ENCODE results near the gene MLLT1. TPM values are rescaled to one million over a fixed set of nuclear protein-coding genes. Genes with fewer than 3 reads are reported as not detected.

Gene MLLT1
- total RNA-seq, 1 experiment from 2014 or later, result 55.0 TPM

DNA sequence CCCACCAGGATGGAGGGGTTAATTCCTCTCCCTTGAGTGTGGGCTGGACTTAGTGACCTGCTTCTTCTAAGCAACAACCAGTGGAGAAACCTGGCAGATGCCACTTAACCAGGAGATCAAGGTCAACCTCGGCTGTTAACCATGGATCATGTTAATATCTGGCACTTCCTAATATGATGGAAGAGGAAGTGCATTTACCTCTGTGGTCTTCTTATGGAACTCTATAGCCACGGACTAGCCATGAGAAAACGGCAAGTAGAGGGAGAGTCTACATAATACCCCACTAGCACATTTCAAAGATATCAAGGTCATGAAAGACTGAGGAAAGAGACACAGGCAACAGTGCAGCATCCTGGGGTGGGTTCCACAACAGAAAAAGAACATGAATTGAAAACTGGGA lies 31.4 kb downstream of the MLLT1 start:
- Histone ChIP-seq H3K79me2 (ENCODE audit: insufficient read depth, low read length) (peaks cover 90% of the 10 kb centered on the region), H4K20me1 (ENCODE audit: insufficient read depth) (no peaks in the 10 kb centered on the region; the same call in 1 of the 2 replicates), H3K27me3 (ENCODE audit: insufficient read depth, low read length) (no peaks in the 10 kb centered on the region), H3K27ac (ENCODE audit: low read depth, low read length) (no peak overlapping the region), H2AFZ (ENCODE audit: low read depth, low read length, poor library complexity, severe bottlenecking) (no peak overlapping the region), H3K9me2 (ENCODE audit: insufficient read depth) (no peaks in the 10 kb centered on the region), H3K36me3 (ENCODE audit: control insufficient read depth in 1 of 2, insufficient read depth in 2 of 2, low read length in 2 of 2) (peaks cover 0 to 16% of the 10 kb centered on the region in 2 experiments; a peak in 1 of 4 replicates), H3K4me2 (ENCODE audit: low read length) (peak overlapping the region; percentile 28; the same call in 1 of the 2 replicates), H3K4me3 (replicated peaks in 1 of 2; ENCODE audit: low read depth in 1 of 2, low read length in 2 of 2) (no peak overlapping the region), H3K9ac (ENCODE audit: low read length) (no peak overlapping the region), H3K4me1 (ENCODE audit: control insufficient read depth in 1 of 2, insufficient read depth in 2 of 2, low read length in 2 of 2) (peaks cover 0 to 5% of the 10 kb centered on the region in 2 experiments; a peak in 2 of 4 replicates), H3K9me3 (ENCODE audit: control insufficient read depth in 1 of 2, insufficient read depth in 1 of 2, low read depth in 1 of 2, low read length in 2 of 2) (no peaks in the 10 kb centered on the region)
- ChIA-PET POLR2A (no interaction called here), RAD21 (ENCODE audit: low non-redundant PET in 1 of 2, low total read pairs in 2 of 2, uncharacterized antibody in 2 of 2, unreplicated experiment in 2 of 2) (no interaction called here), CTCF (no interaction called here)
- ATAC-seq (no peak), DNase-seq (ENCODE audit: low read depth, low spot score) (no peak)
- TF ChIP-seq EZH2 (IDR thresholded peaks at IDR 0.05), result no peak
- TF ChIP-seq TCF7L2 (IDR thresholded peaks at IDR 0.05; ENCODE audit: borderline replicate concordance, extremely low read depth, insufficient read depth, insufficient read length), result no peak
- TF ChIP-seq, protein P1, sequence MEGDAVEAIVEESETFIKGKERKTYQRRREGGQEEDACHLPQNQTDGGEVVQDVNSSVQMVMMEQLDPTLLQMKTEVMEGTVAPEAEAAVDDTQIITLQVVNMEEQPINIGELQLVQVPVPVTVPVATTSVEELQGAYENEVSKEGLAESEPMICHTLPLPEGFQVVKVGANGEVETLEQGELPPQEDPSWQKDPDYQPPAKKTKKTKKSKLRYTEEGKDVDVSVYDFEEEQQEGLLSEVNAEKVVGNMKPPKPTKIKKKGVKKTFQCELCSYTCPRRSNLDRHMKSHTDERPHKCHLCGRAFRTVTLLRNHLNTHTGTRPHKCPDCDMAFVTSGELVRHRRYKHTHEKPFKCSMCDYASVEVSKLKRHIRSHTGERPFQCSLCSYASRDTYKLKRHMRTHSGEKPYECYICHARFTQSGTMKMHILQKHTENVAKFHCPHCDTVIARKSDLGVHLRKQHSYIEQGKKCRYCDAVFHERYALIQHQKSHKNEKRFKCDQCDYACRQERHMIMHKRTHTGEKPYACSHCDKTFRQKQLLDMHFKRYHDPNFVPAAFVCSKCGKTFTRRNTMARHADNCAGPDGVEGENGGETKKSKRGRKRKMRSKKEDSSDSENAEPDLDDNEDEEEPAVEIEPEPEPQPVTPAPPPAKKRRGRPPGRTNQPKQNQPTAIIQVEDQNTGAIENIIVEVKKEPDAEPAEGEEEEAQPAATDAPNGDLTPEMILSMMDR (IDR thresholded peaks at IDR 0.05 in 2 of 3, conservative IDR thresholded peaks at IDR 0.05 in 1 of 3; ENCODE audit: borderline replicate concordance in 1 of 3, insufficient read depth in 1 of 3, low read depth in 2 of 3, low read length in 2 of 3), result no peak
- TF ChIP-seq, protein P2, sequence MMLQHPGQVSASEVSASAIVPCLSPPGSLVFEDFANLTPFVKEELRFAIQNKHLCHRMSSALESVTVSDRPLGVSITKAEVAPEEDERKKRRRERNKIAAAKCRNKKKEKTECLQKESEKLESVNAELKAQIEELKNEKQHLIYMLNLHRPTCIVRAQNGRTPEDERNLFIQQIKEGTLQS (IDR thresholded peaks at IDR 0.05), result no peak
- no peak for TF ChIP-seq EZH2phosphoT487 (IDR thresholded peaks at IDR 0.05; ENCODE audit: borderline replicate concordance)
- TF ChIP-seq CEBPB (IDR thresholded peaks at IDR 0.05; ENCODE audit: low read depth), result no peak
- no peak for TF ChIP-seq JUND (IDR thresholded peaks at IDR 0.05)
- TF ChIP-seq ELF1 (IDR thresholded peaks at IDR 0.05; ENCODE audit: borderline replicate concordance, low read depth), result no peak
- no peak for TF ChIP-seq EGR1 (IDR thresholded peaks at IDR 0.05; ENCODE audit: low read depth)
- TF ChIP-seq SRF (IDR thresholded peaks at IDR 0.05; ENCODE audit: low read depth), result no peak
- no peak for TF ChIP-seq SIN3A (IDR thresholded peaks at IDR 0.05; ENCODE audit: low read depth)
- intact Hi-C loops (cut with micrococcal nuclease), result no loop called here
- BruUV-seq (replicated peaks), result no TSS peak
